Measurements from ENCODE around the gene SYDE2.

Gene SYDE2

GRCh38 chr1:85172684-85173337 is 28.0 kb downstream of the SYDE2 start:
- TF ChIP-seq TAF1 (IDR thresholded peaks at IDR 0.05; ENCODE audit: borderline replicate concordance, insufficient read depth, low read length) (no peak), FOXP2 (optimal IDR thresholded peaks at IDR 0.05; ENCODE audit: borderline replicate concordance, extremely low read depth, extremely low read length, insufficient read depth) (no peak), SIN3A (IDR thresholded peaks at IDR 0.05; ENCODE audit: borderline replicate concordance, insufficient read depth, low read length) (no peak), REST (IDR thresholded peaks at IDR 0.05; ENCODE audit: insufficient read depth in 1 of 2, low read depth in 2 of 2, low read length in 2 of 2) (no peak), POLR2AphosphoS5 (IDR thresholded peaks at IDR 0.05; ENCODE audit: low read depth, low read length) (no peak)

- TF ChIP-seq TAF1 (IDR thresholded peaks at IDR 0.05; ENCODE audit: borderline replicate concordance, insufficient read depth, low read length) (no peak), POLR2AphosphoS5 (IDR thresholded peaks at IDR 0.05; ENCODE audit: low read depth, low read length) (no peak), FOXP2 (optimal IDR thresholded peaks at IDR 0.05; ENCODE audit: borderline replicate concordance, extremely low read depth, extremely low read length, insufficient read depth) (no peak), SIN3A (IDR thresholded peaks at IDR 0.05; ENCODE audit: borderline replicate concordance, insufficient read depth, low read length) (no peak), REST (IDR thresholded peaks at IDR 0.05; ENCODE audit: insufficient read depth in 1 of 2, low read depth in 2 of 2, low read length in 2 of 2) (no peak)
These were observed 29.1 kb downstream of the SYDE2 start for GRCh38 chr1:85171721-85172120.

- TF ChIP-seq TAF1 (IDR thresholded peaks at IDR 0.05; ENCODE audit: borderline replicate concordance, insufficient read depth, low read length), result no peak
- no peak for TF ChIP-seq REST (IDR thresholded peaks at IDR 0.05; ENCODE audit: insufficient read depth in 1 of 2, low read depth in 2 of 2, low read length in 2 of 2)
- no peak for TF ChIP-seq FOXP2 (optimal IDR thresholded peaks at IDR 0.05; ENCODE audit: borderline replicate concordance, extremely low read depth, extremely low read length, insufficient read depth)
- no peak for TF ChIP-seq SIN3A (IDR thresholded peaks at IDR 0.05; ENCODE audit: borderline replicate concordance, insufficient read depth, low read length)
- no peak for TF ChIP-seq POLR2AphosphoS5 (IDR thresholded peaks at IDR 0.05; ENCODE audit: low read depth, low read length)
These were observed 31.9 kb downstream of the SYDE2 start for GRCh38 chr1:85168884-85169283.

GRCh38 chr1:85166351-85166750 is 34.5 kb downstream of the SYDE2 start:
- TF ChIP-seq FOXP2 (optimal IDR thresholded peaks at IDR 0.05; ENCODE audit: borderline replicate concordance, extremely low read depth, extremely low read length, insufficient read depth) (no peak), POLR2AphosphoS5 (IDR thresholded peaks at IDR 0.05; ENCODE audit: low read depth, low read length) (no peak), REST (IDR thresholded peaks at IDR 0.05; ENCODE audit: insufficient read depth in 1 of 2, low read depth in 2 of 2, low read length in 2 of 2) (no peak), TAF1 (IDR thresholded peaks at IDR 0.05; ENCODE audit: borderline replicate concordance, insufficient read depth, low read length) (no peak), SIN3A (IDR thresholded peaks at IDR 0.05; ENCODE audit: borderline replicate concordance, insufficient read depth, low read length) (no peak)
